ENCODE results near the gene PSMG4.

DNA sequence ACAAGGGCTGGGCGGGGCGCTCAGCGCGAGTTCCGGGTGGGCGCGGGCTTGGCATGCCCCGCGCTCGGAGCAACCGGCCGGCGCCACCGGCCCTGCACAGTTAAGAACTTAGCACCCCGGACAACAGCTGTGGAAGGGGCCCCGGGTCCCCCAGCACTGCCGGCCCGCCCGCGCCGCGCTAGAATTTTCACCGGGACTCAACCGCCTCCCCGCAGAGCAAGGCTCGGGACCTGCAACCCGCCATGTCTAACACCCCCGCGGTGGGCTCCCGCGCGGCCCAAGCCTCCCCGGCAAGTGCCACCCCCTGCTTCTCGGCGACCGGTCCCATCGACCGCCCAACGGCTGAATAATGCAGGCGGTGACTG, 5.2 kb upstream of the PSMG4 start:
- TF ChIP-seq POLR2A (IDR thresholded peaks at IDR 0.05; ENCODE audit: low read length): no peak
- TF ChIP-seq GATA1 (IDR thresholded peaks at IDR 0.05; ENCODE audit: low read depth, low read length): no peak

Measured in erythroblast (primary cell).